SH-SY5Y (cell line): ENCODE results near the gene NHLRC2.

ENCODE experiments used
- GATA2 ChIP-seq: IDR thresholded peaks from 2 replicates; pipeline ENCODE4 v1.6.1; 2011; ENCODE audit warnings: mild to moderate bottlenecking, low read depth, low read length
- GATA3 ChIP-seq: IDR thresholded peaks from 2 replicates; pipeline ENCODE4 v1.6.1; 2011; ENCODE audit warnings: low read depth, mild to moderate bottlenecking, low read length, moderate library complexity

GRCh38 chr10:113882240-113882639 lies 27.8 kb downstream of the NHLRC2 start:
- TF ChIP-seq GATA2 (no peak), GATA3 (no peak)
